HepG2 (cell line): ENCODE measurements around the gene RNF208. TPM values are rescaled to one million over a fixed set of nuclear protein-coding genes. Genes with fewer than 3 reads are reported as not detected.

ENCODE experiments used
- ATAC-seq: fragments of 200-7000 bp; cut with Tn5 transposase; 3 replicates; pipeline ENCODE4 v1.9.1; 2020; ENCODE audit warnings: mild to moderate bottlenecking, moderate library complexity
- BruUV-seq: library from RNA; stranded (reverse); fragments of 400-500 nt; replicated peaks from 2 replicates; lab custom pipeline; 2021; lab: Mats Ljungman, UMichigan
- CTCF ChIA-PET: fragments of 300-600 bp; formaldehyde crosslinking; extraction: SDS; loops from one replicate; lab custom pipeline; 2021; ENCODE audit warnings: low total read pairs, inconsistent platforms, low intra/inter-chr PET ratio; lab: Yijun Ruan, JAX
- POLR2A ChIA-PET: fragments of 350-600 bp; sonication (Branson Sonifier 250); formaldehyde crosslinking; loops from one replicate; lab custom pipeline; 2020; ENCODE audit warnings: antibody characterized with exemption, inconsistent platforms; lab: Yijun Ruan, JAX
- DNase-seq: peaks from one replicate; pipeline ENCODE4 v3.0.0-alpha.2; 2015; ENCODE audit warnings: low spot score
- FAIRE-seq: peaks from 3 replicates; lab custom pipeline; 2011; peaks lifted over from hg19 to GRCh38; lab: Jason Lieb, UNC
- H2AFZ ChIP-seq: one replicate; pipeline ENCODE4 v1.6.1; 2011; ENCODE audit warnings: low read length, inconsistent platforms
- H3K27ac ChIP-seq: fragments of 300-600 bp; 3 replicates; pipeline ENCODE4 v1.8.0; 2011; ENCODE audit warnings: mixed run types, mild to moderate bottlenecking, mixed read lengths, low read length, inconsistent platforms; ENCODE audit not compliant: insufficient read depth; ENCODE audit errors: extremely low read length
- H3K27me3 ChIP-seq, 2 experiments: fragments of 200-600 bp in 1 of 2; 2 replicates in 1 of 2; 3 replicates in 1 of 2; pipeline versions ENCODE4 v1.6.0 to v1.8.0; 2011; ENCODE audit warnings: low read length in 2 of 2, mild to moderate bottlenecking in 2 of 2, moderate library complexity in 2 of 2, inconsistent platforms in 1 of 2; ENCODE audit not compliant: insufficient read depth in 2 of 2, control insufficient read depth in 1 of 2
- H3K36me3 ChIP-seq, 2 experiments: fragments of 200-600 bp in 1 of 2; replicated peaks in 1 of 2; 2 replicates in 1 of 2; 3 replicates in 1 of 2; pipeline versions ENCODE4 v1.5.1 to v1.8.0; 2011; ENCODE audit warnings: low read length in 2 of 2, inconsistent platforms in 1 of 2; ENCODE audit not compliant: insufficient read depth in 2 of 2, control insufficient read depth in 1 of 2
- H3K4me1 ChIP-seq: 2 replicates; pipeline ENCODE4 v1.5.1; 2012; ENCODE audit warnings: low read length, inconsistent platforms; ENCODE audit not compliant: insufficient read depth
- H3K4me2 ChIP-seq: 2 replicates; pipeline ENCODE4 v1.6.0; 2011; ENCODE audit warnings: low read depth, low read length, inconsistent platforms
- H3K4me3 ChIP-seq, 3 experiments: fragments of 200-600 bp in 1 of 3; sonication (generic), shearing (Covaris generic) in 1 of 3; replicated peaks in 1 of 3; 2 replicates each; pipeline ENCODE4 v1.5.1; 2011 to 2016; ENCODE audit warnings: low read length in 3 of 3, inconsistent platforms in 2 of 3, low read depth in 2 of 3, mild to moderate bottlenecking in 2 of 3, control low read depth in 1 of 3, mixed read lengths in 1 of 3; ENCODE audit not compliant: insufficient read depth in 1 of 3
- H3K79me2 ChIP-seq: one replicate; pipeline ENCODE4 v1.6.1; 2011; ENCODE audit warnings: low read length, inconsistent platforms; ENCODE audit not compliant: insufficient read depth
- H3K9ac ChIP-seq: 2 replicates; pipeline ENCODE4 v1.6.0; 2011; ENCODE audit warnings: mild to moderate bottlenecking, low read depth, low read length, inconsistent platforms; ENCODE audit not compliant: insufficient read depth
- H3K9me3 ChIP-seq: 2 replicates; pipeline ENCODE4 v1.5.1; 2012; ENCODE audit warnings: mild to moderate bottlenecking, low read length
- H4K20me1 ChIP-seq: 2 replicates; pipeline ENCODE4 v1.6.0; 2011; ENCODE audit warnings: inconsistent platforms, mild to moderate bottlenecking, low read length, moderate library complexity; ENCODE audit not compliant: insufficient read depth
- BRCA1 ChIP-seq: sonication (generic); formaldehyde crosslinking; IDR thresholded peaks from 2 replicates; pipeline ENCODE4 v1.4.0; 2020; ENCODE audit warnings: missing genetic modification reagents
- CSRNP1 ChIP-seq: sonication (generic); formaldehyde crosslinking; IDR thresholded peaks from 2 replicates; pipeline ENCODE4 v1.8.1; 2023; ENCODE audit warnings: mild to moderate bottlenecking, missing genetic modification reagents
- HDAC1 ChIP-seq: sonication (generic); formaldehyde crosslinking; IDR thresholded peaks from 2 replicates; pipeline ENCODE4 v1.5.1; 2020; ENCODE audit warnings: mild to moderate bottlenecking, missing genetic modification reagents
- HNRNPK ChIP-seq: fragments of 200-400 bp; formaldehyde crosslinking; IDR thresholded peaks from 2 replicates; pipeline ENCODE4 v1.6.1; 2018; ENCODE audit warnings: low read length, low read depth, moderate library complexity, mild to moderate bottlenecking; ENCODE audit not compliant: poor library complexity, severe bottlenecking
- KLF15 ChIP-seq: sonication (generic); formaldehyde crosslinking; IDR thresholded peaks from 2 replicates; pipeline ENCODE4 v1.8.1; 2023; ENCODE audit warnings: borderline replicate concordance, mild to moderate bottlenecking, inconsistent platforms, missing genetic modification reagents, mixed read lengths
- KMT2A ChIP-seq: sonication (generic); formaldehyde crosslinking; IDR thresholded peaks from 2 replicates; pipeline ENCODE4 v1.4.0; 2020; ENCODE audit warnings: missing genetic modification reagents
- PCBP1 ChIP-seq: fragments of 200-400 bp; formaldehyde crosslinking; IDR thresholded peaks from 2 replicates; pipeline ENCODE4 v1.6.1; 2017; ENCODE audit warnings: mild to moderate bottlenecking, low read depth, low read length, borderline replicate concordance
- REL ChIP-seq: sonication (generic); formaldehyde crosslinking; conservative IDR thresholded peaks from 2 replicates; pipeline ENCODE4 v1.8.0; 2022; ENCODE audit warnings: mild to moderate bottlenecking, missing genetic modification reagents, moderate library complexity
- SALL2 ChIP-seq: sonication (generic); formaldehyde crosslinking; IDR thresholded peaks from 2 replicates; pipeline ENCODE4 v1.8.1; 2023; ENCODE audit warnings: mild to moderate bottlenecking, missing genetic modification reagents, inconsistent platforms
- TAF15 ChIP-seq: fragments of 200-400 bp; formaldehyde crosslinking; IDR thresholded peaks from one replicate; pipeline ENCODE4 v1.6.1; 2018; ENCODE audit warnings: mild to moderate bottlenecking, low read depth, low read length; ENCODE audit not compliant: poor library complexity, severe bottlenecking
- ZBTB37 ChIP-seq: sonication (generic); formaldehyde crosslinking; IDR thresholded peaks from 2 replicates; pipeline ENCODE4 v1.4.0; 2020; ENCODE audit warnings: mild to moderate bottlenecking, missing genetic modification reagents
- WGBS: methylation state at CpG from one replicate; pipeline ENCODE4 v1.1.6; 2017; ENCODE audit warnings: low lambda C conversion rate; 5-methylcytosine and 5-hydroxymethylcytosine counted together
- in situ Hi-C: cut with HindIII; loops from 2 replicates; pipeline ENCODE4 v1.10.0; 2017; ENCODE audit warnings: low pct_unique_long_range_greater_than_20kb; ENCODE audit not compliant: extremely low pct_ligation_motif_present
- intact Hi-C: fragments of 100-400 bp; cut with micrococcal nuclease; formaldehyde crosslinking; loops from one replicate; pipeline ENCODE4 v1.10.0; 2022; ENCODE audit not compliant: unreplicated experiment
- polyA plus RNA-seq, 8 experiments: library from polyadenylated mRNA; depleted of rRNA in 3 of 8; stranded (reverse) in 7 of 8; unstranded in 1 of 8; fragments of >200 nt; fragmentation: Illumina TruSeq in 4 of 8; extraction: Trizol in 4 of 8; gene quantifications; 2 replicates each; pipeline versions ENCODE4 v1.2.1 to v1.2.3, GENCODE V29; 2011 to 2016; ENCODE audit warnings: low read depth in 4 of 8, missing spikeins in 1 of 8, mixed read lengths in 1 of 8; ENCODE audit not compliant: insufficient read depth in 1 of 8
- total RNA-seq, 5 experiments: library from RNA; depleted of rRNA; stranded (reverse); fragments of >200 nt; fragmentation: Illumina TruSeq; extraction: Trizol; gene quantifications; 2 replicates each; pipeline ENCODE4 v1.2.3, GENCODE V29; 2016; ENCODE audit warnings: low read depth in 1 of 5
- TF ChIP-seq, protein P1 (sequence below): sonication (generic); formaldehyde crosslinking; IDR thresholded peaks from 2 replicates; pipeline ENCODE4 v1.4.0; 2020; ENCODE audit warnings: missing genetic modification reagents
- TF ChIP-seq, protein P2 (sequence below): sonication (generic); formaldehyde crosslinking; conservative IDR thresholded peaks from 2 replicates; pipeline ENCODE4 v1.8.0; 2022; ENCODE audit warnings: low read depth, missing genetic modification reagents

Gene RNF208
- total and polyA plus RNA-seq, 2 of the 13 experiments (the other 11 are each of a cell fraction or from before 2014, with no cell fraction given) = 1.6 to 2.1 TPM

DNA sequence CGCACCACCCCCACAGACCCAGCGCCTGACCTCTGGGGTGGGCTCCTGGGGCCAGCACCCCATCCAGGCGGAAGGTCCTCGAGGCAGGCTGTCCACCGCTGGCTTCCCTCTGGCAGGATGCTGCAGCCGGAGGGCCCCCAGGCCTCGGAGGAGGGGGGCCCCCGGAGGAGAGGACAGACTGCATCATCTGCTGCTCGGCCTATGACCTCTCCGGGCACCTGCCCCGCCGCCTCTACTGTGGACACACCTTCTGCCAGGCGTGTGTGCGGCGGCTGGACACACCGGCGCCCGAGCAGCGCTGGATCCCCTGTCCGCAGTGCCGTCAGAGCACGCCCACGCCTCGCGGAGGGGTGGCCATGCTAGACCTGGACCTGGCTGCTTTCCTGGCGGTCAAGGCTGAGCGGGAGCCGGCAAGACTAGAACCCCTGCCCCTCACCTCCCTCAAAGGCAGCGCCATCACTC is 6.5 kb upstream of the RNF208 start (continued):
- no peak for TF ChIP-seq ZBTB37 (CRISPR knock-in tag)
- peak; percentile 25; the same call in 1 of the 2 replicates for TF ChIP-seq CSRNP1
- TF ChIP-seq SALL2 (CRISPR knock-in tag) = 0 out of 2 replicates have a peak, but pooled peaks have one; percentile 48

DNA sequence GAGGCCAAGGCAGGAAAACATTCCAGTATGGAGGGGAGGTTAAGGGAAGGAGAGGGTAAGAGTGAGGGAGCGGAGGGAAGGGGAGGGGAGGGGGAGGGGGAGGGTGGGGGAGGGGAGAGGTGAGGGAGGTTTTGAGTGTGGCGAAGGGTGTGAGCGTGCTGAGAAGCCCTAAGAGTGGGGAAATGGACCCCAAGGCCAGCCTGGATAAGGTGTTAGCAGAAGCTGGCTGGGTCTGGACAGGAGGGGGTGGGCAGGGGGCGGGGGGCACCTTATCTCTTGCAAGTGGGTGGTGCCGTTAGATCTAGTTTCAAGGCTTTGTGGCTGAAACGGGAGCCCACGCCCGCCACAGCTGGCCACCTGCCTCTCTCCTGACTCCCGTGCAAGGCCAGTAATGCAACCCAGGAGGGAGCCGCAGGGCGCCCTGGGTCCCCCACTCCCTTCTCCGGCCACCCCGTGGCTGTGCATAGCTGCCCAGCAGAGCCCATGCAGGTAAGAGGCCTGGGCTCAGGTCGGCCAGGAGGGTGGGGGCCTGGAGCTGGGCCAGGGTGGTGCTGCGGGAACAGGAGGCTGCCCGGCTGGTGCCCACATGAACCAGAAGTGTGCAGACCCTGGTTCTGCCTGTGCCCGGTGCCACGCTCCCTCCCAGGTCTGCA is 5.9 kb upstream of the RNF208 start:
- Histone ChIP-seq H3K9ac (no peak overlapping the region), H3K36me3 (no peaks in the 10 kb centered on the region), H3K27ac (no peak overlapping the region), H3K9me3 (no peaks in the 10 kb centered on the region), H2AFZ (no peak overlapping the region), H4K20me1 (no peaks in the 10 kb centered on the region), H3K4me1 (peaks cover 79% of the 10 kb centered on the region), H3K27me3 (no peaks in the 10 kb centered on the region; a peak in 1 of 5 replicates), H3K4me2 (peak overlapping the region; percentile 96), H3K4me3 (peak overlapping the region in 2 of 3 experiments; percentile 62 to 72; a peak in 2 of 6 replicates), H3K79me2 (no peaks in the 10 kb centered on the region)
- ChIA-PET POLR2A (interaction anchor here (0.9 to 13.4 kb wide), 10 partner anchors 10 to 110 kb away, joined by 3 to 225 read pairs (median 4); partner anchors contain the start of genes NDOR1, SSNA1, TMEM203 and TPRN), CTCF (interaction anchor here (0.7 to 1.5 kb wide), 5 partner anchors 9 to 65 kb away, joined by 3 to 16 read pairs (median 3); partner anchors contain the start of genes ANAPC2 and SSNA1)
- WGBS = 49% methylated on average over 4 of the region's 18 CpGs
- no peak for DNase-seq
- no TSS peak for BruUV-seq
- no peak for ATAC-seq
- intact Hi-C loops (loop anchor here (2.0 kb wide), 2 partner anchors 39 to 107 kb away; partner anchors contain the start of genes ANAPC2 and SSNA1), in situ Hi-C loops (loop anchor here (5.0 kb wide), 2 partner anchors 41 to 116 kb away; partner anchors contain the start of genes ANAPC2, DPP7 and SSNA1)
- no peak for FAIRE-seq
- TF ChIP-seq HDAC1 (CRISPR knock-in tag) (0 out of 2 replicates have a peak, but pooled peaks have one; percentile 7), HNRNPK (peak; percentile 13), KLF15 (no peak), REL (0 out of 2 replicates have a peak, but pooled peaks have one; percentile 10), PCBP1 (peak; percentile 56; the same call in 1 of the 2 replicates), BRCA1 (CRISPR knock-in tag) (no peak), TAF15 (no peak), KMT2A (no peak)
- TF ChIP-seq, protein P1, sequence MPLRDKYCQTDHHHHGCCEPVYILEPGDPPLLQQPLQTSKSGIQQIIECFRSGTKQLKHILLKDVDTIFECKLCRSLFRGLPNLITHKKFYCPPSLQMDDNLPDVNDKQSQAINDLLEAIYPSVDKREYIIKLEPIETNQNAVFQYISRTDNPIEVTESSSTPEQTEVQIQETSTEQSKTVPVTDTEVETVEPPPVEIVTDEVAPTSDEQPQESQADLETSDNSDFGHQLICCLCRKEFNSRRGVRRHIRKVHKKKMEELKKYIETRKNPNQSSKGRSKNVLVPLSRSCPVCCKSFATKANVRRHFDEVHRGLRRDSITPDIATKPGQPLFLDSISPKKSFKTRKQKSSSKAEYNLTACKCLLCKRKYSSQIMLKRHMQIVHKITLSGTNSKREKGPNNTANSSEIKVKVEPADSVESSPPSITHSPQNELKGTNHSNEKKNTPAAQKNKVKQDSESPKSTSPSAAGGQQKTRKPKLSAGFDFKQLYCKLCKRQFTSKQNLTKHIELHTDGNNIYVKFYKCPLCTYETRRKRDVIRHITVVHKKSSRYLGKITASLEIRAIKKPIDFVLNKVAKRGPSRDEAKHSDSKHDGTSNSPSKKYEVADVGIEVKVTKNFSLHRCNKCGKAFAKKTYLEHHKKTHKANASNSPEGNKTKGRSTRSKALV (CRISPR knock-in tag) = no peak
- TF ChIP-seq, protein P2, sequence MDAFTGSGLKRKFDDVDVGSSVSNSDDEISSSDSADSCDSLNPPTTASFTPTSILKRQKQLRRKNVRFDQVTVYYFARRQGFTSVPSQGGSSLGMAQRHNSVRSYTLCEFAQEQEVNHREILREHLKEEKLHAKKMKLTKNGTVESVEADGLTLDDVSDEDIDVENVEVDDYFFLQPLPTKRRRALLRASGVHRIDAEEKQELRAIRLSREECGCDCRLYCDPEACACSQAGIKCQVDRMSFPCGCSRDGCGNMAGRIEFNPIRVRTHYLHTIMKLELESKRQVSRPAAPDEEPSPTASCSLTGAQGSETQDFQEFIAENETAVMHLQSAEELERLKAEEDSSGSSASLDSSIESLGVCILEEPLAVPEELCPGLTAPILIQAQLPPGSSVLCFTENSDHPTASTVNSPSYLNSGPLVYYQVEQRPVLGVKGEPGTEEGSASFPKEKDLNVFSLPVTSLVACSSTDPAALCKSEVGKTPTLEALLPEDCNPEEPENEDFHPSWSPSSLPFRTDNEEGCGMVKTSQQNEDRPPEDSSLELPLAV (CRISPR knock-in tag) = no peak
